CD4-positive, CD25-positive, alpha-beta regulatory T cell (primary cell): ENCODE results near the gene CDH11. TPM values are rescaled to one million over a fixed set of nuclear protein-coding genes. Genes with fewer than 3 reads are reported as not detected.

Experiments used
- ATAC-seq, 2 donors: fragments of 150-1000 bp; cut with Tn5 transposase; one replicate each; pipeline ENCODE4 v1.10.0; 2021; ENCODE audit warnings: low read depth in 2 of 2, moderate number of reproducible peaks in 2 of 2, moderate library complexity in 1 of 2
- DNase-seq, 3 donors: peaks; one replicate each; pipeline versions ENCODE4 v3.0.0 to v3.0.0-alpha.2; 2012 to 2022; ENCODE audit warnings: mixed read lengths in 1 of 3
- H3K27ac ChIP-seq: one replicate; pipeline ENCODE4 v1.7.0; 2013; ENCODE audit warnings: mild to moderate bottlenecking, low read length; ENCODE audit not compliant: insufficient read depth, poor library complexity, severe bottlenecking
- H3K27me3 ChIP-seq: one replicate; pipeline ENCODE4 v1.7.0; 2013; ENCODE audit warnings: low read length; ENCODE audit not compliant: control insufficient read depth, insufficient read depth
- H3K36me3 ChIP-seq: one replicate; pipeline ENCODE4 v1.7.0; 2013; ENCODE audit warnings: mild to moderate bottlenecking, low read length, moderate library complexity; ENCODE audit not compliant: control insufficient read depth, insufficient read depth
- H3K4me1 ChIP-seq: 2 replicates; pipeline ENCODE4 v1.7.0; 2013; ENCODE audit warnings: mild to moderate bottlenecking, low read length; ENCODE audit not compliant: insufficient read depth, control insufficient read depth, poor library complexity, severe bottlenecking
- H3K4me3 ChIP-seq: one replicate; pipeline ENCODE4 v1.7.0; 2013; ENCODE audit warnings: low read depth, mild to moderate bottlenecking, low read length, moderate library complexity
- H3K9me3 ChIP-seq, 2 experiments: 1 replicate in 1 of 2; 2 replicates in 1 of 2; pipeline ENCODE4 v1.7.0; 2013; ENCODE audit warnings: low read length in 2 of 2, mild to moderate bottlenecking in 1 of 2, moderate library complexity in 1 of 2; ENCODE audit not compliant: control insufficient read depth in 2 of 2
- H3K27ac Mint-ChIP-seq, 3 donors: one replicate each; pipeline ENCODE4 v1.8.0; 2020 to 2022; ENCODE audit warnings: mild to moderate bottlenecking in 3 of 3, mixed read lengths in 3 of 3, moderate library complexity in 2 of 3
- H3K27me3 Mint-ChIP-seq: one replicate; pipeline ENCODE4 v1.8.0; 2022; ENCODE audit warnings: mild to moderate bottlenecking, mixed read lengths
- H3K36me3 Mint-ChIP-seq: one replicate; pipeline ENCODE4 v1.8.0; 2020; ENCODE audit warnings: mixed read lengths
- H3K4me1 Mint-ChIP-seq, 4 donors: one replicate each; pipeline ENCODE4 v1.8.0; 2020 to 2022; ENCODE audit warnings: mixed read lengths in 4 of 4, mild to moderate bottlenecking in 1 of 4
- H3K4me3 Mint-ChIP-seq, 4 donors: one replicate each; pipeline ENCODE4 v1.8.0; 2020 to 2022; ENCODE audit warnings: mild to moderate bottlenecking in 4 of 4, mixed read lengths in 4 of 4, moderate library complexity in 3 of 4
- H3K9me3 Mint-ChIP-seq, 7 donors: one replicate each; pipeline ENCODE4 v1.8.0; 2020 to 2022; ENCODE audit warnings: mixed read lengths in 7 of 7, mild to moderate bottlenecking in 3 of 7, moderate library complexity in 2 of 7
- polyA plus RNA-seq, 4 donors: library from polyadenylated mRNA; unstranded; fragments of 300-500 nt; fragmentation: Illumina TruSeq; gene quantifications; one replicate each; pipeline ENCODE4 v1.2.3, GENCODE V29; 2021
- total RNA-seq: library from RNA; stranded (reverse); gene quantifications from one replicate; pipeline ENCODE4 v1.2.3, GENCODE V29; 2022

Gene CDH11
- total and polyA plus RNA-seq, 5 donors from 2014 or later, result not detected

GRCh38 chr16:65120461-65120830, 1.4 kb downstream of the CDH11 start:
- Mint-ChIP-seq H3K27ac (no peak overlapping the region), H3K9me3 (peaks cover 0 to 5% (median 1%) of the 10 kb centered on the region in 7 donors), H3K4me1 (no peaks in the 10 kb centered on the region), H3K27me3 (peaks cover 25% of the 10 kb centered on the region), H3K4me3 (no peak overlapping the region), H3K36me3 (peaks cover 4% of the 10 kb centered on the region)
- no peaks in the 10 kb centered on the region for H3K4me1 ChIP-seq
- H3K4me3 ChIP-seq, result no peak overlapping the region
- no peaks in the 10 kb centered on the region for H3K36me3 ChIP-seq
- H3K9me3 ChIP-seq, result no peaks in the 10 kb centered on the region
- H3K27me3 ChIP-seq, result no peaks in the 10 kb centered on the region
- ATAC-seq (no peak), DNase-seq (no peak)
- no peak overlapping the region for H3K27ac ChIP-seq

DNA sequence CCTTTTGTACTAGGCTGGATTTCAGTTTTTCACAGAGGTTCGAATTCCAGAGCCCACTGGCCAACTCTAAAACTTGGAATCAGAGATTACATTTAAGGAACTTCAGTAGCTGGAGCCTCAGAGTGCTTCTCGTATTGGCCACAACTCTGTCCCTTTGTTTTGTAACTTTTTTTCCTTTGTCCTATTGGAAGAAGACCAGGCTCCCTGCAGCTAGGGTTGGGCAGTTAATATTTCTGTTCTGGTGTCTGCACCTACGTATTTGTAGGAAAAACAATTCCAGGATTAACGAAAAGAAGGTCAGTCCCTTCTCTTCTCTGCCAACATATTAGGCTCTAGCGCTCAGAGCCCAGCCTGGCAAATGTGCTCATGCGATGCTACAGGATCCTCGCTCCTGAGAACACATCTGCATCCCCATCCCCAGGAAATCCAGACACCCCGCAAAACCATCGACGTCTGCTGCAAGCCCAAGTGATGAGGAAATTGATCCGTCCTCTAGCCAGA, 1.9 kb downstream of the CDH11 start:
- Mint-ChIP-seq H3K27me3 (peaks cover 25% of the 10 kb centered on the region), H3K4me3 (peak overlapping the region in 1 of 4 donors; percentile 9), H3K36me3 (peaks cover 4% of the 10 kb centered on the region), H3K9me3 (peaks cover 0 to 5% (median 1%) of the 10 kb centered on the region in 7 donors), H3K4me1 (no peaks in the 10 kb centered on the region), H3K27ac (no peak overlapping the region)
- Histone ChIP-seq H3K9me3 (no peaks in the 10 kb centered on the region), H3K36me3 (no peaks in the 10 kb centered on the region), H3K27ac (no peak overlapping the region), H3K4me3 (no peak overlapping the region), H3K27me3 (no peaks in the 10 kb centered on the region), H3K4me1 (no peaks in the 10 kb centered on the region)
- ATAC-seq (no peak), DNase-seq (no peak)

DNA sequence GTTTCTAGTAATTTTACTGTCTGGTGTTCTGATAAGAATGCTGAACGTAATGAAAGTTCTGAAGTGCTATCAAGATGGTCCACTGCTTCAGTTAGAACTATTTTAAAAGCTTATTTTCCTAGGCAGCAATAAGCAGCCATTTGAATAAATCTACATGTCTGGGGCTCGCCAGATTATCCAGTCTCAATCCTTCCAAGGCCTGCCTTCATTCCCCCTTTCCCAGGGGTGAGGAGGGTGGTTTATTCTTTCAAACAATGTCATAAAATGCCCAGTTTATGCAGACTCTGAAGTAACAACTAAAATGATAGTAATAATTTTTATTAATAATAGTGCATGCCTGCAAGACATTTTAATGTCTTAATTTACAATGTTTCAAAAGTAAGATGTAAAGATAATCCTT, 2.4 kb downstream of the CDH11 start:
- Mint-ChIP-seq H3K27me3 (peaks cover 22% of the 10 kb centered on the region), H3K9me3 (peaks cover 0 to 5% (median 1%) of the 10 kb centered on the region in 7 donors), H3K27ac (no peak overlapping the region), H3K4me1 (no peaks in the 10 kb centered on the region), H3K36me3 (peaks cover 4% of the 10 kb centered on the region), H3K4me3 (no peak overlapping the region)
- H3K27ac ChIP-seq, result no peak overlapping the region
- H3K27me3 ChIP-seq, result no peaks in the 10 kb centered on the region
- DNase-seq (no peak), ATAC-seq (no peak)
- H3K9me3 ChIP-seq, result no peaks in the 10 kb centered on the region
- no peaks in the 10 kb centered on the region for H3K36me3 ChIP-seq
- no peak overlapping the region for H3K4me3 ChIP-seq
- no peaks in the 10 kb centered on the region for H3K4me1 ChIP-seq

- no peaks in the 10 kb centered on the region for H3K9me3 ChIP-seq
- H3K36me3 Mint-ChIP-seq, result peaks cover 4% of the 10 kb centered on the region
- no peaks in the 10 kb centered on the region for H3K36me3 ChIP-seq
- ATAC-seq, result no peak
- H3K4me1 Mint-ChIP-seq, result no peaks in the 10 kb centered on the region
- DNase-seq, result no peak
- no peak overlapping the region for H3K4me3 ChIP-seq
- H3K27ac Mint-ChIP-seq, result no peak overlapping the region
- H3K27ac ChIP-seq, result no peak overlapping the region
- H3K4me1 ChIP-seq, result no peaks in the 10 kb centered on the region
- no peak overlapping the region for H3K4me3 Mint-ChIP-seq
- peaks cover 0 to 3% (median 0%) of the 10 kb centered on the region in 7 donors for H3K9me3 Mint-ChIP-seq
- peaks cover 17% of the 10 kb centered on the region for H3K27me3 Mint-ChIP-seq
- H3K27me3 ChIP-seq, result no peaks in the 10 kb centered on the region
Measured at GRCh38 chr16:65118871-65119270, 3.0 kb downstream of the CDH11 start.

DNA sequence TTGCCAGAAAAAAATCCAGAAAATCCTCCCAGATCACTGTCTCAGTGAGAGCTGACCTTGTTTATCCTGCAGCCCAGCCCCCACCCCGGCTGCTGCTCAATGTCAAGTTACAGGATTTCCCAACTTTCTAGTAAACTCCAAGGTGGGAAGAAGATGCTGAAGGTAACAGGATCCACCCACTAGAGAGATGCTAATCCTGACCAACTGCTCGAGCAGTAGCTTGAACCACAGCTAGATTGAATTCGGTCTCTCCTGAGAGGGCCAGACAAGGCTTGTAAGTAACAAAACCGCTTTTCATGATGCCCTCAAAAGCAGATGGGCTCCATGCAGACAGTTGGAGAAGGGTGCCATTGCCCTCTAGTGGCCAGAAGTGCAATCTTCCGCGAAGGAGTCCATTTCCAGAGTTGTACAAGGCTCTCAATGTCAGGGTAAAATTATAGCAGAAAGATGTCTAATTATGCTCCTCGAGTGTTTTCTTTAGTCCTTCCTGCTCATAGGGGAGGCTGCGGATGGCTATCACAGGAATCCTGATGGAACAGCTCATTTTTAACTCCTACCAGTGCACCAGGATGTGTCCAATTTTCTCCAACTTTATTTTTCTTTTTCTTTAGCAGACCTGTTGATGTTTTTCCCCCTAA, 3.9 kb downstream of the CDH11 start:
- Histone ChIP-seq H3K27ac (no peak overlapping the region), H3K4me1 (no peaks in the 10 kb centered on the region), H3K27me3 (no peaks in the 10 kb centered on the region), H3K9me3 (no peaks in the 10 kb centered on the region), H3K36me3 (no peaks in the 10 kb centered on the region), H3K4me3 (no peak overlapping the region)
- ATAC-seq, result no peak
- H3K27me3 Mint-ChIP-seq, result peaks cover 14% of the 10 kb centered on the region
- H3K4me1 Mint-ChIP-seq, result no peaks in the 10 kb centered on the region
- H3K4me3 Mint-ChIP-seq, result no peak overlapping the region
- peaks cover 0 to 4% (median 0%) of the 10 kb centered on the region in 7 donors for H3K9me3 Mint-ChIP-seq
- DNase-seq, result peak in 1 of 3 donors; percentile 42
- H3K27ac Mint-ChIP-seq, result no peak overlapping the region
- peaks cover 4% of the 10 kb centered on the region for H3K36me3 Mint-ChIP-seq

DNA sequence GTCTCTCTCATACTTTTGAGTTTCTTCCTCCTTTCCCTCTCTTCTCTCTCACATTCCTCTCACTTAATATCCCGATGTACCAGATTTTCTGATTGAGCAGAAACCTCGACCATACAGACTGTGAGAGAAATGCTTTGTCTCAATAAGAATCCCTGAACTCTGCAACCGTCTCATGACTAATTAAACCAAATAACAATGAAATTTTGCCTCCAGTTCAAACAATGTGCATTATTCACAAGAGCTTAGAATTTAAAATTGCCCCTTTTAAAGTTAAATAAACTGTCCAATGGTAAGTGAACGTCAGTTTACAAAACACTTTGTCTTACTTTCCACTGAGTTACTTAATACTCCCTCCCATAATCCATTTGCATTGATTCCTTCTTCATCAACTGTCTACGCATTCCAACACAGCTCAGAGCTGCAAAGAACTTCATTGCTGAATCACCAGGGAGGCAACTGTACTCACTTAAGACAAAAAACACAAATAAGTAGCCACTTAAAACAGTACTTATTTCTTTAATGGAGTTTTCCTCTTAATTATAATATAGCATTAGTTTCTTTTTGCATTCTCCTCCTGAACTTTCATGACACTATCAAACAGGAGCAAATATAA, 4.9 kb downstream of the CDH11 start:
- Mint-ChIP-seq H3K27me3 (peaks cover 14% of the 10 kb centered on the region), H3K4me3 (no peak overlapping the region), H3K4me1 (no peaks in the 10 kb centered on the region), H3K27ac (no peak overlapping the region), H3K9me3 (peaks cover 0 to 4% (median 0%) of the 10 kb centered on the region in 7 donors), H3K36me3 (peaks cover 4% of the 10 kb centered on the region)
- Histone ChIP-seq H3K36me3 (no peaks in the 10 kb centered on the region), H3K27ac (no peak overlapping the region), H3K4me1 (no peaks in the 10 kb centered on the region), H3K27me3 (no peaks in the 10 kb centered on the region), H3K9me3 (no peaks in the 10 kb centered on the region), H3K4me3 (no peak overlapping the region)
- ATAC-seq (no peak), DNase-seq (no peak)

DNA sequence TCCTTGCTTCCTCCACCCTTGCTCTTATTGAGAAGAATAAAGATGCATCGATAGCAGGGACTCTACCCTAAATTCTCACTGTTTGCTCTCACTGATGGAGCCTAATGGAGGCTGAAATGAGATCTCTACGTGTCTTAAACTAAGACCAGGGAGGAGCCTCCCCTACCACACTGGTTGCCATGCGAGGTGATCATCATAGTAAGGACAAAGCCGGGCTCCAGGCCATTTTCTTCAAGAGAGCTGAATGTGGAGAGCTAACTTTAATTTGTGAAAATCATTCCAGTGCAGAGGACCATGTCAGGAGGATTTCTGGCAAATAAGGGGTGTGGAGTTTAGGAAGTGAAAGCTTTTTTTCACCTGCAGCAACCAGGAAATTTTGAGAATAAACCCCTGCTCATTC, 5.6 kb downstream of the CDH11 start:
- DNase-seq, result no peak
- Mint-ChIP-seq H3K27me3 (peaks cover 14% of the 10 kb centered on the region), H3K27ac (no peak overlapping the region), H3K4me3 (no peak overlapping the region), H3K36me3 (peaks cover 4% of the 10 kb centered on the region), H3K9me3 (peaks cover 0 to 4% (median 0%) of the 10 kb centered on the region in 7 donors), H3K4me1 (no peaks in the 10 kb centered on the region)
- H3K4me1 ChIP-seq, result no peaks in the 10 kb centered on the region
- ATAC-seq, result no peak
- no peak overlapping the region for H3K4me3 ChIP-seq
- H3K27me3 ChIP-seq, result no peaks in the 10 kb centered on the region
- no peaks in the 10 kb centered on the region for H3K36me3 ChIP-seq
- H3K27ac ChIP-seq, result no peak overlapping the region
- no peaks in the 10 kb centered on the region for H3K9me3 ChIP-seq

DNA sequence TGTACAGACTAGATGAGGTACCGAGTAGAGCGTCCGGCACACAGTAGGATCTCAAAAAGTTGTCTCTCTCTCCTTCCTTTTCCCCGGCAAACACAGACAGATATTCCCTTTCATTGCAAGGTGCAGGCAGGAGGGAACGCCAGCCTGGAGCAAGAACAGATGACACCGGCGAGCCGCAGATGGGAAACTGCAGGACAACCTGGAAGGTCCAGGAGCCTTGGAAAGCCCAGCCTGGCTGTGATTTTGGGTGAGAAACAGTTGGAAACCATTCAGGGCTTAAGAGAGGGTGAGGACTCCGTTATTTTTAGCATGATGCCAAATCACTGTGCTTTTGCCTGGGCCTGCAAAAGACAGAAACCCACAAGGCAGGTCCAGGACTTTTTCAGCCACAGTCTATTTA, 7.3 kb downstream of the CDH11 start:
- Mint-ChIP-seq H3K4me1 (no peaks in the 10 kb centered on the region), H3K9me3 (peaks cover 0 to 5% (median 2%) of the 10 kb centered on the region in 7 donors), H3K27ac (no peak overlapping the region), H3K4me3 (no peak overlapping the region), H3K27me3 (peaks cover 6% of the 10 kb centered on the region), H3K36me3 (no peaks in the 10 kb centered on the region)
- Histone ChIP-seq H3K36me3 (no peaks in the 10 kb centered on the region), H3K27me3 (no peaks in the 10 kb centered on the region), H3K4me1 (no peaks in the 10 kb centered on the region), H3K27ac (no peak overlapping the region), H3K4me3 (no peak overlapping the region), H3K9me3 (no peaks in the 10 kb centered on the region)
- ATAC-seq, result no peak
- DNase-seq, result no peak
